GM21367 (cell line): ENCODE measurements around the gene BCKDHB.
A peak's percentile ranks its signal among the peaks of the same experiment; 100 is the strongest.
"Not testable (repeated sequence)": the region's sequence is repeated elsewhere in the genome, so short reads cannot be mapped to it uniquely, and the experiment has no call there.

Experiments
- ATAC-seq: cut with Tn5 transposase; IDR thresholded peaks from one replicate; pipeline ENCODE4 v1.9.1; 2021; ENCODE audit not compliant: unreplicated experiment

The BCKDHB gene

DNA sequence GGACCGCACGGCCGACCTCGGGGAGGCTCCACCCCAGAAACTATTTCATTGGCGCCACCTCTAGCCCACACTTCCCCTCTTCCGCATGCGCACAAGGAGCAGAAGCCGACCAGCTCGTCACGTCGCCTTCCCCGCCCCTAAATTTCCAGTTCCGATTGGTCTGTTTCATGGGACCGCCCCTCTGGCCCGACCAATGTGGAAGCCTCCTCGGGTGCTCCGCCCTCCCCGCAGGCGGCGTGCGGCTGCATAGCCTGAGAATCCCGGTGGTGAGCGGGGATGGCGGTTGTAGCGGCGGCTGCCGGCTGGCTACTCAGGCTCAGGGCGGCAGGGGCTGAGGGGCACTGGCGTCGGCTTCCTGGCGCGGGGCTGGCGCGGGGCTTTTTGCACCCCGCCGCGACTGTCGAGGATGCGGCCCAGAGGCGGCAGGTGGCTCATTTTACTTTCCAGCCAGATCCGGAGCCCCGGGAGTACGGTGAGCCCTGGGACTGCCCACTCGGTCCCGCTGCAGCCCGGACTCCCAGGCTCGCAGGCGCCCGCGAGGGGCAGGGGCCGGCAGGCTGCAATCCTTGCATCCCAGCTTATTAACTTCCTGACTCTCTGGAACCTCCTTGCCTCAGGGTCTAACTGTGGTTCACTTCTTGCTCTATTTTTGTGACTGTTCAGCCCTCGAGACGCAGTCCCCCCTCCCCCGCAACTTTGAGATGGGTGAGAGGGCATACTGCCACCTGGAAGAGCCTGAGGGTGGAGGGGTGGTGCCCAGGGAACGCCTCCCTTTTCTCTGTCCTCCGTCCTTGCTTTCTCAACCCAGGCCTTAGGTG is at the start of gene BCKDHB:
TSS of gene BCKDHB (plus strand) at position 254 of the 818 bp plus-strand sequence. CDS start at position 277, 23 bp downstream.
- ATAC-seq: peak; percentile 98

DNA sequence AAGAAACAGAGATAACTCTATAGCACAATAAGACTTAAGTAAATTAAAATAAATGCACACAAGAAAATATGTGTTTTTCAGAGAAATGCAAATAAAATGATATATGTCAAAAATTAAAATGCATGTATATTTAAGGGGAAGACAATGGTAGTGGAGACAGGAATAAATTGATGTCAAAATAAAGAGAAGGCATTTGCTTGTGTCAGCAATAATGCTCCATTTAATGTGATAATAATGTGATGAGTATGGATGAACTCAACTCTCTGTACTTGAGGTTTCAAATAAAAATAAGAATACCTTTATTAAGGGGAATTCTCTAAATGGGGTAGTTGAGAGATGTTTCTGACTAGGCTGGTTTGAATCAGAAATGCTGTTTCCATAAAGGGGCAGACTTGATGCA is 45.7 kb upstream of the BCKDHB start:
- no peak for ATAC-seq

DNA sequence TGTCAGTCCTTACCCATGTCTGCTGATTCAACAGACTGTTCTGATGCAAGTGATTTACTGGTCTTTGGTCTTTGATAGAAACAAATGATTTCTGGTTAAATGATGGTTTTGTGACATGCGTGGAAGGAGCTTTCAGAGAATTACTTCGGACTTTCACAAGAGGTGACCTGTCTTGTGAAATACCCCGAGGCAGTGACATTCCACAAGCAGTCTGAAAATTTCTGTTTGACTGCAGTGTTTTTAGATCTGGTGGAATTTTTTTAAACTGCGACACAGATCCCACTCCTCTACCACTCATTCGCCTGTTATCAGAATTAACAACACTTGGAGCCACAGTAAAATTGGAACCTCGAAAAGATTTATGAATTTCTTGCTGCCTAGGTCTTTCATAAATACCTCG is 38.3 kb upstream of the BCKDHB start:
- ATAC-seq: not testable (repeated sequence)

DNA sequence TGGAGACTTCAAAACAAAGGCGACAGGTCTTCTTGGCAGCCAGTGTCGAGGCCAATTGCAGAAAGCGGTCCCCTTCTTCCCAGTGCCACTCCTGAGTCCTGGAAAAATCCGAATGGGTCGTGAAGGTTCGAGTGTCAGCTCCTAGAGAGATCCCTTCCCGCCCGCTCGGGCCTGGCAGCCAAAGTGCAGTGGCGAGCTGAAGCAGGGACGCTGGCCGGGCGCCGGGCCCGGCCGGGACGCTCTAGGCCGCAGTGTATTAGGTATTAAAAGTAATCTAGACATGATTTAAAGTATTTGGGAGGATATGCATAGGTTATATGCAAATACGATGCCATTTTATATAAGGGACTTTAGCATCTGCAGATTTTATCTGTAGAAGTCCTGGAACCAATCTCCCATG is 36.0 kb upstream of the BCKDHB start:
- not testable (repeated sequence) for ATAC-seq

DNA sequence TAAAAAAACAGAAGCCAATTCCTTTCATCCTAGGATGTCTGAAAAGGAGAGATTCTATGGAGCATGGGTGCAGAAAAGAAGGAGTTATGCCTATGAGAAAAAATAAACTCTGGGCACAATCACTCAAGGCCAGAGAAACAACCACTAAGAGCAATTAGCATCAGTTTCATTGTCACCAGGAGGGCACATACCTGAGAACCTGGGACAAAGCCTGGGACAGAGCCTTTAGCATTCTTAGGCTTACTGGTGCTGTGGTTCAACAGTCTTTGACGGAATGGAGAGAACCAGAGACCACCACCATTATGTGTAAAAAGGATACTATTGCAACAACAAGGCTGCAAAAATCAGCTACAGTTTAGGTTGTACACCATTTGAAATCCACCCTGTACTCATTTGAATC is 29.4 kb upstream of the BCKDHB start:
- ATAC-seq: no peak

DNA sequence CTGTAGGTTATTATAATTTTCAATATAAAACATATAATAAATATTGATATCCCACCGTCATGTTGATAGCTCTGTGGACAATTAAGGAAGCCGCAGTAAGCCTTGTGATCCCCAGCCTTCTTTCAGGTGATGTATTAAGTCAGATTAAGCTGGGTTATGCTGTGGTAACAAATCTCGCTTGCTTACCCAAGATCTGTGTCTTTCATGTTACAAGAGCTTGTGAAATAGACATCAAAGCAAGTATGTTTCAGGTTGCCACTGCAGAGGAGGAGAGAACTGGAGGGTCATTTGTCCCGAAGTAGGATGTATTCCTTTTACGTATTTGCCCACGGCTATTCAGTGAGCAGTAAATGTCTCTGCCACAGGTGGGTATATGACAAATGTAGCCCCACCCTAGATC is 17.8 kb upstream of the BCKDHB start:
- ATAC-seq: no peak

DNA sequence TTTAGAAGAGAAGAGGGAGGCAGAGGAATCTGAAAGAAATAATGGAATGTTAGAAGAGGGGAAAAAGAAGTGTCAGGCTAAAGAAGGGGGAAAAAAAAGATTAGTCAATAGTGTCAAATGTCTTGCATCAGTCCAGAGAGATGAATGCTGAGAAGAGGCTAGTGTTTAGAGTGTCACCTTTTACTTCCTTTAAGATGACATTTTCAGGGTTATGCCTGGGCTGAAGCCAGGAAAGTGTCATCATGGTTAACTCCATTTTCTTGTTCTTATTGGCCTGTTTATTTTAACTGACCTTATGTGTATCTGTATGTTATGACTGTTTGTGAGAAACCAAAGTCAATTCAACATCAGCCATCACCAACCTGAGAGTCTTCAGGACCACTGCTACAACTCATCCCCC is 15.0 kb upstream of the BCKDHB start:
- ATAC-seq: no peak

DNA sequence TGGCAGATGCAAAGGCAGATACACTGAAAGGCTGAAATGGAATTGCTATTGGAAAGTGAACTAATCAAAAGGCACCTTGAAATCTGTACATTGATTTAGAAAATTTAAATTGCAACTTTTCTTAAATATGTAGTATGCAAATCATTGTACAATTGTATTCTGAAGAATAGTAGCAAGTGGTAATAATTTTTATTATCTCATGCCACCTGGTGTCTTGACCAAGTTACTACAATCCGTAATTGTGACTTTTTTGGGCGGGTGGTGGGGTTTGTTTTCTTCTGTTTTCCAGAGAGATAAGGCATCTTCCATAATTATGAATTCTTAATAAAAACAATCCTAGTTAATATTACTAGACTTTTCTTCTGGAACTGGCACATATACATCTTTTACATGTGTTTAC is 12.5 kb upstream of the BCKDHB start:
- ATAC-seq: peak; percentile 43

DNA sequence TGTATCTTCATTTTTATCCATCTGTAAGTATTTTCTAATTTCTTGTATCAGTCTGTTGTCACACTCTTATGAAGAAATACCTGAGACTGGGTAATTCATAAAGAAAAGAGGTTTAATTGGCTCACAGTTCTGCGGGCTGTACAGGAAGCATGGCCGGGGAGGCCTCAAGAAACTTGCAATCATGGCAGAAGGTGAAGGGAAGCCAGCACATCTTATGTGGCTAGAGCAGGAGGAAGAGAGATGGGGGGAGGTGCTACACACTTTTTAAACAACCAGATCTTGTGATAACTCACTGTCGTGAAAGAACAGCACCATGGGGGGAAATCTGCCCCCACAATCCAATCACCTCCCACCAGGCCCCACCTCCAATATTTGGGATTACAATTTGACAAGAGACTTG is 10.9 kb upstream of the BCKDHB start:
- ATAC-seq: no peak

DNA sequence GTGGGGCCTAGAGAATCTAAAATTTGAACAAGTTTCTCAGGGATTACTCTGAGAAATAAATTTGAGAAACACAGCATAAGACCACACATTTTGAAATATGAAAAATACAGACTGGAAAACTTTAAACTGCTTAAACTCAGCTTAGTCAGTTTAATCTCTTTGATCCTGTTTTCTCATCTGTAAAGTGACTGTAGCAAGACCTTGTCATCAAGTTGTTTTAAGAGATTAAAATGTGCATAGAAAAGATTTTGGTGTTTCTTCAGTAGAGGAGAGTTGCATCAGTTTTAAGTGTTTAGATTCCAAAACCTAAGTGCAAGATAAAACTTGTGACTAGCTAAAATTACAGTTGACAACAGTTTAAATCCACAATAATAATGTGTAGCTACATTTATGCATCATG is 8.1 kb upstream of the BCKDHB start:
- no peak for ATAC-seq

DNA sequence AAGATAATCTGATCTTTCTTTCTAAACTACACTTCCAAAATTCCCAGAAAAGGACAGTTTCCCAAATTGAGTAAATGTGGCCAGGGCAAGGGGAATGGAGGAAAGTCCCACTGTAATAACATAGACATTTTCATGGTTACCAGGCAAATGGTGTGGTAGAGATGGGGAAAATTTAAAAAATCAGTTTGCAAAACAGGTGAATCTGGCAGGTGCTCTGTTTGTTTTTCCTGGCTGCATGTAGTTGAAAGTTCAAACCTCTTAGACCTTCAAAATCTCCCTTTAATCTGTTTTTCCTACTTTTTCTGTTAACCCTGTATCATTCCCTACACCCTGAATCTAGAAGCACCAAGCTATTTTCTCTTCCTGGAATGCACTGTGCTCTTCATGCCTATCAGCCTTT is 2.0 kb upstream of the BCKDHB start:
- no peak for ATAC-seq

DNA sequence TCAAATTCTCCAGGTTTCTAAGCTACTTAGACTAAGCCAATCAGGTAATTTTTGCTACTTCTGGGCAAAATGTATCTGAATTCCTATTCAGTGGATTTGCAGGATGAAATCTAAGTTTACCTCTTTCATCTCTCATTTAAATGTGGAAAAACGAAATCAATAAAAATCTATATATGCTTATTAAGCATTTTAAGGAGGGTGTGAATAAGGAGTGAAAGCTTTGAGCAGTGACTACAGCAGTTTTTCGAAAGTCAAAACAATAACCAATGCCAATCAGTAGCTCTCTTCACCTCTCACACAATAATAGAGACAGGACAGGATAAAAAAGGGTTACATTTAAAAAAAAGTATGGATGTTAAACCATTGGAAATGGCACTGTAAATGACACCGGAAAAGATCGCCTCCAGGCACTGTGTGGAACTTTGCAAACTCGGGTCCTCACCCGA is 476 bp upstream of the BCKDHB start:
- no peak for ATAC-seq

DNA sequence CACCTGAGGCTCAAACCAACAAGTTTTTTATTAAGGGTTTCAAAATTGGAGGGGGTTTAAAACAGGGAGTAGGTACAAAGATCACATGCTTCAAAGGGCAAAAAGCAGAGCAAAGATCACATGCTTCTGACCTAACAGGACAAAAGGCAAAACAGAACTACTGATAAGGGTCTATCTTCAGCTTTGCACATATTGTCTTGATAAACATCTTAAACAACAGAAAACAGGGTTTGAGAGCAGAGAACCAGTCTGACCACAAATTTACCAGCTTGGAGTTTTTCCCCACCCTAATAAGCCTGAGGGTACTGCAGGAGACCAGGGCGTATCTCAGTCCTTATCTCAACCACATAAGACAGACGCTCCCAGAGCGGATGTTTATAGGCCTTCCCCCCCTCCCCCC is 16.1 kb downstream of the BCKDHB start:
- ATAC-seq: not testable (repeated sequence)

DNA sequence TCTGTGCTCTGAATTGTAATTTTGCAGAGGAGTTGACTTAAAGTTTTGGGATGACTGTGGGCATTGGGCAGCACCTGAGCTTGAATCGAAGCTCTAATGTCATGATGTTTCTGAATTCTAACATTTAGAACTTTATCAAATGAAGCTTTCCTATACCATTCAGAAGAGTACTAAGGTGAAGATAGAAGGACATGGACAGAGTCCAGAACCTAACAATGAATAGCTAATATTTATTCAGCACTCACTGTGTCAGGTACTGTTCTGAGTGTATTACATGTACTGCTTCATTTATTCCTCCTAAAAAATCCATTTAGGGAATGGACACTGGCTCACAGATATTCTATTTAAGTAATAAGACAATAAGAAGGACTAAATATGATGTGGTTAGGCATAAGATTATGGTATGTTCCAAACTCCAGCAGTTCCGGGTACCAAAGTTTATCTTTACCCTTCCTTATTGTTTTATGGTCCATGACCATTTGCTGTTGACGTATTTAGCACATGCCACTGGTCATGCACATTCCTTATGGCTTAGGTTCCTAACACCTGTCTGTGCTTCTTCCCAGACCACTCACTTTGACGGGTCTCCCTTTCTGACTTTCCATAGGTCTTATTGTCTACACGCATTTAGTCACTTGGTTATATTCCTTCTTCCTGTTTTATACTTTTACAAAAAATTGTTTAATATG is 20.3 kb downstream of the BCKDHB start:
- ATAC-seq: no peak

DNA sequence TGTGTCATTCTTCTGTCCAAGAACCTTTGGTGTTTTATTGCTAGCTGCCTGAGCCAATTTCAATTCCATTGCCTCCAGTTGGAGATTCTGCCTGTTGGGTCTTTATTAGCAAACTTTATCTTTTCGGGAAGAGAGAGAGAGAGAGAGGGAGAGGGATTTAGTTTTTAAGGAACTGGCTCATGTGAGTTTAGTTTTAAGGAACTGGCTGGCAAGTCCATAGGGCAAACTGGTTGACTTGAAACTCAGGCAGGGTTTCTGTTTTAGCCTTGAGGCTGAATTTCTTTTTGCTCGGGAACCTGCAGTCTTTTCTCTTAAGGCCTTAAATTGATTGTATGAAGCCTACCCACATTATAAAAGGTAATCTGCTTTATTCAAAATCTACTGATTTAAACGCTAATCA is 23.0 kb downstream of the BCKDHB start:
- no peak for ATAC-seq

DNA sequence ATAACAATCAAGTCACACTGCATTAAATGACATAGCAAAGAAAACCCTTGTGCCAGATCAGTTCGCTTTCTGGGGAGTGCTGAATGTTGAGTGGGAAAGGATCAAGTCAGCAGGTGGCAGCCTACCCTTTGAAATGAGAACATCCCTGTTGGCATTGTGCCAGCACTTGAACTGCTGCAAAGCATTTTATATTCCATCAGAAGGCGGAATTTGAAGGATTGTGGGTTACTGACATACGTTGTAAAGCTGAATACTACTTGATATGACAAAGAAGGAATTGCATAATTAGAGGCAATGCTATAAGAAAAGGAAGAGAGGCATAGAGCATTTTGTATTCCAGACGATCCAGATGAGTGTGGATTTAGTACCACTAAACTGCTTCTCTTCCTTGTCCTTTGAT is 26.5 kb downstream of the BCKDHB start:
- ATAC-seq: no peak

DNA sequence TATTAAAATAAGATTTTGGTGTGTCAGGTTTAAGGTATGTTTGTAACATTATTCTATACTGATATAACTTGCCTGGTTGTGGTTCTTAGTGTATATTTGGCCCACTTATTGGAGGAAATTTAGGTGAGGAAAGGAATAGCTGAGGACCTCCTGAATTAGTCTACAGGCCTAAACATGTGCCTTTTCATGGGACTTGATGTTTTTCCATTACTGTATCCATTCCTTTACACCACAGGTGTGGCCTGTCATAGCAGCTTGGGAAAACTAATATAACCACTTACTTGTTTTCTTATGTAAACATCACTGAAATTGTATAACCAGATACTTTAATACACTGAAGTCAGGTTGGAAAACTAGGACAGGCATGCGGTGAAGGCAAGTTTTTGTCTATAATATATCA is 27.6 kb downstream of the BCKDHB start:
- ATAC-seq: no peak

DNA sequence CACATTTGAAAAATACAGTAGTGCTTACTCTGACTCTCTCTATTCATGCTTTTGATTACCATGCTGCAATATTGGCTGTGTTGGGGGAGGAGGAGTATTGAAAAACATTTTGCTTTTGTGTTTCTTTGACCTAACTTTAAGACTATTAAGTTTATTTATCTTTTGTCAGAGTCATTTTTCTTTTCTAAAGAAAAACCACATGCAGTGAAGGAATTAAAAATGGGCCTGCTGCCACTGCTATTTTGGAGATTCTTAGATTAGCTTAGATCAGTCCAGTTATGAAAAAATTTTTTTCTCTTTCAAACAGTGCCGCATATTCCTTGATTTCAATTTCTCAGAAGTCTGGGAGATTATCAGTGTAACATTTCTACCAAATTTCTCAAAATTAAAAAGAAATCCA is 36.1 kb downstream of the BCKDHB start:
- no peak for ATAC-seq

DNA sequence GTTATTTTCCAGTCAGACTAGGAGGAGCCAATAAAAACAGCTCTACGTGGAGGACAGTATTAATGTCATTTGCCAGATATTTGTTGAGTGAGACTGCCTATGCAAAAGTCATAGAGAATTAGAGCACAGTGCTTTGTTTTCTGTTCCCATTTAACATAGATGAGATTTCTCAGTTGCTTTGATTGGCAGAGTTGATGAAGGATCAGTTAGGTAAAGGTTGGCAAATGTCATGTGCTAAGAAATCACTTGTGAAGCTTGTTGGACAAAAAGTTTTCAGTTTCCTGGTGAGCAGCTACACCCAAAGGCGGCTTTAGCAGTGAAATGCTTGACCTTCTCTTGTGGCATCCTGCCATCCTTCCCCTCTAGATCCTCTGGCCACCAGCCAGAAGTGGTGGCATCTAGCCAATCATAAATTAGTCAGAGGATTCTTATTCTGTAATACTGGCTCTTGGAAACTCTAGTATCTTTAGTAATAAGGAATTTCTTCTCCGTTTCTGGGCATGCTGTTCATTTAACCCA is 37.0 kb downstream of the BCKDHB start:
- ATAC-seq: no peak

DNA sequence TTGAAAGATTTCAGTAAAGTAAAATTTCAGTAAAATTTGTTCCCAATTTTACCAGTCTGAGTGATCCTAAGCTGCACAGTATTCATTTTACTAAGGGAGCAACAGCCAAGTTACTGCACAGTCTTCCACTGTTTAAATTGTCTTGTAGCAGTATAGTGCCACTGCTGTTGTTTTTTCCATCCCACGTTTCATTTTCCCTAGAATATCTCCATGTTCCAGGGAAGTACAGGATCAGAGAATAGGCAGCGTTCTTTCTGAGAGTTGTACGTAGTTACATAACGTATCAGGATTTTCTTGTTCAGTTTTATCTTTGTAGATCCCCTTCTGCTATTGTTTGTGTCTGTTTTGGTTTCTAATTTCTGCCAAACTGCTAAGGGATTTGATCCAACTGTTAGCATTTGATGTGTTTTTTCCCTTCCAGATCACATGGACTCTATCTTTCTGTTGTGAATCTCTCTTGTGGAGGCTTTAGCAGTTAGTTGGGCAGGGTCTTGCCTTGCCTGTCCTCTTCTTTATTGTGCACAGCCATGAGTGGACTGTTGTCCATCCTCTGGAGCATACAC is 38.4 kb downstream of the BCKDHB start:
- no peak for ATAC-seq

DNA sequence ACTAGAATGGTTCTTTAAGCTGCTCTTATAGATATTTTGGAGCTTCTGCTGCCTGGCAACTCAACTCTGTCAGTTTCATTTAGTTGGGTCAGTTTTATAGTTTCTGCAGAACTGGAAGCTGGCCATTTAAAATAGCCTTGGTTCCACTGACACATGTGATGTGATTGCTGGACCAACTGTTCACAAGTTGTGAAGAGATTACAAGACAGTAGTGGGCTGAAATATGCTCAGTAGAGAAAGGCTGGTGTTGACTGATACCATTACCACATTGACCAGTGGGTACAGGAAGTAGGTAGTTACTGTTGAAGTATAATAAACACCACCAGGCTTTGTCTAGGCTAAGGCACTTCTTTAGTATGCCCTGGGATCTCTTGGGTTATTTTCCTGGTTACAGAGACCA is 39.0 kb downstream of the BCKDHB start:
- ATAC-seq: no peak

DNA sequence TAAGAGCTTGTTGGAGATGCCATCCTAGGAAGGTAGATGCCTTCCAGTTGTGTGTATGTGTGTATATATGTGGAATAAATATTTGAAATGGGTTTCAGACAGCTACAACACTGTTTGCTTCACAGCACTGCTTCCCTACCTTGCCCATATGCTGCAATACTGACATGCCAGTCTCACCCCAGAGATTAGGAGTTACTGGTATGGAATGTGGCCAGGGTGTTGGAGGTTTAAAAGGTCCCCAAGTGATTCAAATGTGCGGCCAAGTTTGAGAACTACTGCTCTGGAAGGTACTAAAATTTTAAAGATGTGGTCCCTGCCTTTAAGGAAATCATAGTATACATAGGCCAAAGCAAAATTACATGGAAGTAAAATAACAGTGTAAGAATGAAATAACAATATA is 39.5 kb downstream of the BCKDHB start:
- ATAC-seq: no peak
